Right renal cortex interstitium (tissue), 3 donors: ENCODE measurements around the gene CDC27. TPM values are rescaled to one million over a fixed set of nuclear protein-coding genes. Genes with fewer than 3 reads are reported as not detected.
"Not testable (repeated sequence)": the region's sequence is repeated elsewhere in the genome, so short reads cannot be mapped to it uniquely, and the experiment has no call there.

ENCODE experiments used
- DNase-seq, 3 donors: peaks; one replicate each; pipeline ENCODE4 v3.0.0-alpha.2; 2013; ENCODE audit warnings: low read depth in 3 of 3, low spot score in 2 of 3
- polyA plus RNA-seq, 3 donors: library from polyadenylated mRNA; unstranded; fragments of 120-200 nt; gene quantifications; one replicate each; pipeline ENCODE4 v1.2.1, GENCODE V29; 2013; ENCODE audit not compliant: insufficient read length in 3 of 3

CDC27 gene
- polyA plus RNA-seq, 3 donors: 58.9 to 63.1 (median 59.4) TPM

DNA sequence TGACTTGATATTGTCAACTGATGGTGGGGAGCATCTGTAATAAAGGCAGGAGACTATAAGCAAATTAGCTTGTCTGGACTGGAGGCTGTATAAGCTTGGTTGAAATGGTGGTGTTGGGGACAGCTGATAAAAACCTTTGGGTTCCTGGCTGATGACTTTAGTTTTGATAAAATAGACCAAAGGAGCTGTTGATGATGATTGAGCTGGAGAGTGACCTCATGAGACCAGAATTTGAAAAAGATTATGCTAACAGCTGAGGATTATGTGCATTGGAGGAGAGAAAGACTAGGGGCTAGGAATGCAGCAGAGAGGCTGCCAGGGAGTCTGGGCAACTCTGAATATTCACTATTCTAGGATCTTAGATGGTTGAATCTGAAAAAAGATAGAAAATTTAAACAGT is 8.7 kb upstream of the CDC27 start:
- no peak for DNase-seq

DNA sequence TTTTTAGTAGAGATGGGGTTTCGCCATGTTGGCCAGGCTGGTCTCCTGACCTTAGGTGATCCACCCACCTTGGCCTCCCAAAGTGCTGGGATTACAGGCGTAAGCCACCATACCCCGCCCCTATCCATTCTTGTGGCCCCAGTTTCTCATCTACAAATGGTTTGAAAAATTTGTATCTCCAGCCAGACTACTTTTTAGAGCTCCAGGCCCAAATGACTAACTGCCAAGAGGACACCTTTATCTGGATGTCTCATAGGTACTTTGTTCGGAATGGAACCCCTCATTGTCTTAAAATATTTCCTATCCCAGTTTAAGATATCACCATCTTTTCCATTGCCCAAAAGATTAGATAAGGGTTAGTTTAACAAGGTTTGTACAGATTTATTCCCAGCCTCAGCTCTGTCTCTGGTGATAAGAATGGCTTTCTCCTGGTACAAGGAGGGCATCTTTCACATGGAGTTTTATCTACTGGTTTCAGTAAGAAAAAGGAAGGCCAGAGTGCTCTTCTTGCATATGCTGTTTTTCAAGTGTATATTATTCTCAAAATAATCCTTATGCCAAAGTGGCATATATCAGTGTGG is 4.9 kb upstream of the CDC27 start:
- DNase-seq: no peak

DNA sequence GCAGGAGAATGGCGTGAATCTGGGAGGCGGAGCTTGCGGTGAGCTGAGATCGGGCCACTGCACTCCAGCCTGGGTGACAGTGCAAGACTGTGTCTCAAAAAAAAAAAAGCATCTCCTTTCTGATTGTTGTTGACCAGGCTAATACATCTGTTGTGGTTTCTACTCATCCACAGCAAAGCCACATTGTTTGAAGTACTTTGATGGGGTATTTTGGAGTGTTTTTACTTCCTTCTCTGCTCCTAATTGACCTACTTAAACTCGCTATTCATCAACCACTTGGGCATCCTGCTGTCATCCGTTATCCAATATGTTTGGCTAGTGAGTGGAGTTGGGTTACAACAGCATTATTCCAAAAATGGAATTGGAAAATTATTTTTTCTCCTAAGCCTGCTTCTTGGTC is 3.5 kb upstream of the CDC27 start:
- DNase-seq: no peak

DNA sequence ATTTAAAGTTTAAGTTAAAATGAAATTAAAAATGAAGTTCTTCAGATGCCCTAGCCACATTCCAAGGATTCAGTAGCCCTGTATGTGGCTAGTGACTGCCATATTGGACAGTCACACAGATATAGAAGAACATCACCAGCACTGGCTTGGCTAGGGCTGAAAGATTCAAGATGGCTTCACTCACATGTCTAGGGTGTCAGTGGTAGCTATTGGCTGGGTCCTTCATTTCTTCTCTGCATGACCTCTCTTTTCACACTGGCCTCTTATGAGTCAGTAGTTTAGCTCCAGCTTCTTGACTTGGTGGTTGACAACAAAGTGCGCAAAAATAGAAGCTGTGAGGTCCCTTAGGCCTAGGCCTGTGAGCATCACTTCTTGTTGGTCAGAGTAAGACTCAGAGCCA is 1.7 kb upstream of the CDC27 start:
- DNase-seq: no peak

DNA sequence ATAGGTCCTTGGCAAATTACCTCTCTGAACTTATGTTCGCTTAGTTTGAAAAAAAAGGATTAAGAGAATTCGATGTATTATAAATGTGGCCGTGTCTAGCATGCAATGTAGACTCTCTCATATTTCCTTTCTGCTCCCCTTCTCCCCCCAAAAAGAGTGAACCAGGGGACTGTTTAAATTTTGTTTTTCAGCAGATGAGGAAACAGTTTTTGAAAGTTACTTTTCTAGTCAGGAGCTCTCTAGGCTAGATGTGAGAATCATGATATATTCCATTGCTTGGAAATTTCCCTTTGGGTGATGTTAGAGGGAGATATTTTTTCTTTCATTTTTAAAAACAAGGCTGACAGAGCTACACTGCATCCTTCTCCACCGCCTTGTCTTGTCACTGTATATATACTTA is 1.1 kb upstream of the CDC27 start:
- no peak for DNase-seq

DNA sequence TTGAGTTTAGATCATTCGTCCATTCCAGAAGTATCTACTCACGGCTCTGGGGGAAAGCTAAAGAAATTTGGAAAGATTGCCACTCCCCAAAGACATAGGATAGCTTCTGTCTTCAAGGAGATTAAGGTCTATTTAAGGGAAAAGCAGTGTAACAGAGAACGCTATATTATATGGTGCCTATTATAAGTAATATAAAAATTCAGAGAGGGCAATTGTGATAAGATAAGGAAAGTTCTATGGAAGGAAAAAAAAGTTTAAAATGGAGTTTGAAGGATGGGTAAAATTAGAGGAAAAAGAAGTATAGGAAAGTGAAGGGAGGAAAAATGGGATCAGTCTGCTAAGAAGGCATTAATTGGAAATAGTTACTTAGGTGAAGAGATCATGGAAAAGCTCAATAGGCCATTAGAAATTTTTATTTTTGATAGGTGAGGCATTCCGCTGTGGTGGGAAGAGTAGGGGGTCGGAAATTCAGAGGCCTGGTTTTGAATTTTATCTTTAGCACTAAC is 690 bp upstream of the CDC27 start:
- no peak for DNase-seq

DNA sequence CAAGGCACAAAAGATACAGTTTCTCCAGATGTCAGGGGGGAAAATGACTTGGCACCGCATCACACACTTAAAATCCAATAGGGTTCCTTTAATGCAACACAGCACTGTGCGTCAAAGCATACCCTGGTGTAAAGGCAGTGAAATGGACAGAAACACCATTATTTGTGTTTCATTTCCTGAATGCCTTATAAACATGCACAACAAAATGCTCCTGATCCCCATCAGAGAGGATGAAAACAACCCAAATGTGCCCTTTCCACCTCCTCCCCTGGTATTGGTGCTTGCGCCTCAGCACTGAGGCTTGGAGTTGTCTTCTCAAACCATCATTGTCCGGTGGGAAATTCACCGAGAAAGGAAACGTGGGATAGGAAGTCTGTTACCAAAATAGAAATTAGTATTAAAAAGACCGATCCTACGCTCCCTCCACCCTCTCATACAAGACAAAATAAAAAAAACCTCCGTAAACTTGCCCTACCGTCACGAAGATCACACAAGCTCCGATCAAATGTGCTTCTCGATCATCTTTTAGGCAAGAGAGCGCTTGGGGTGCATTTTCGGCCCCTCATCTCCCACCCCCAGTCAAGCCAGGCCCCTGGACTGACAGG is 722 bp downstream of the CDC27 start:
- DNase-seq: peak in 2 of 3 donors; percentile 40 to 65

DNA sequence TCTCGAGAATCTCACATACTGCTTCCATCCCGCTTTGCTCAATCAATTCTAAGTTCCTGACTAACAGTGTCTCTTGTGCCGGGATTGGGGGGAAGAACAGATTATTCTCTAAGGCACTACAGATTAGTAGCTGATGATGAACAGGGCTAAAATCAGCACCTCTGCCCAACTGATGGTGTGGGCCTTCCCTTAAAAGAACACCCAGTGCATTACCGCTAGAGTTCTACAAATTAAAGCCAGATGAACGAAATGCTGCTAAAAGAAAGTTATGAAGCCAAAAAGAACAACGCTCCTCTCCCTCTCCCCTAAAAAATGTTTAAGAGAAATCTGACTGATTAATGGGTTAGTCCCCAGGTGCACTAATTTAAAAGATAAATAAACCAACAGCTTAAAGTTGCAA is 4.4 kb downstream of the CDC27 start:
- no peak for DNase-seq

DNA sequence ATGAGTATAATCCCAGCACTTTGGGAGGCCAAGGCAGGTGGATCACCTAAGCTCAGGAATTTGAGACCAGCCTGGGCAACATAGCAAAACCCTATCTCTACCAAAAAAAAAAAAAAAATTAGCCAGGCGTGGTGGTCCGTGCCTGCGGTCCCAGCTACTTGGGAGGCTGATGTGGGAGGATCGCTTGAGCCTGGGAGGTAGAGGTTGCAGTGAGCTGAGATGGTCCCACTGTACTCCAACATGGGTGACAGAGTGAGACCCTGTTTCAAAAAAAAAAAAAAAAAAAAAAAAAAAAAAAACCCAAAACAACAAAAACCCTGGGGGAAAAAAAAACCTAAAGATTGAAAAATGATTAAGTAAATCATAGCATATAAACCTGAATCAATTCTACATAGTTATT is 8.1 kb downstream of the CDC27 start:
- not testable (repeated sequence) for DNase-seq

DNA sequence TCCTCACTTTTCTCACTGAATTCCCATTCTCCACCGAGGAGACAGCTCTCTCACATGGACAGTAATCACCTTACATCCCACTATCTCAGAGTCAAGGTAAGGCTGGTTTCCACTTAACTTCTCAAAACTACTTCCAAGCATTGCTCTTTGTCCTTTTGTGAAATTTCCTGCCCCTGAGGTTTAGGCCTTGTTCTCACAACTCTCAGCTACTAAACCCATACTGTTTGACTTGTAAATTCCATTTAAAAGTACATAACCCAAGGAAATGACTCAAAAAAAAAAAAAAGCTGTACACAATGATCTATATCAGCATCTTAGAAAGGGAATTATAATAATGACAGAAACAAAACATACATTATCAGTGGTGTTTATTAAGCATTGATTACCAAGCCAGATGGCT is 8.8 kb downstream of the CDC27 start:
- no peak for DNase-seq

DNA sequence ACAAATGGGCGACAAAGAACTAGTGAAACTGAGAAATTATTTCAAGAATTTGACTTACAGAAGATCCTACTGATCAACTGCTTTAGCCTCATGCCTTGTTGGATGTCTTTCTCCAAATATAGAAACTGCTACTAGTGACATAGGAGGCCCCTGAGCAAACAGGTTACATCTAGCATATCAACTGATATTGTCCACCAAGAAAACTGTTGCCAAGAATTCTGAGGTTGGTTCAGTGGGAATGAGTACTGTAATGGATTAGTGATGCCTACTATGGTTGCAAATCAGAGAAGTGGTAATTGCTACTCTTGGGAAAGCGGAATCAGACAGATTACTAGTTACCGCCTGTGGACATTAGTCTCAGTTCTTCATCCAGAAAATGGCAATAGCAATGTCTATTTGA is 10.0 kb downstream of the CDC27 start:
- DNase-seq: no peak

DNA sequence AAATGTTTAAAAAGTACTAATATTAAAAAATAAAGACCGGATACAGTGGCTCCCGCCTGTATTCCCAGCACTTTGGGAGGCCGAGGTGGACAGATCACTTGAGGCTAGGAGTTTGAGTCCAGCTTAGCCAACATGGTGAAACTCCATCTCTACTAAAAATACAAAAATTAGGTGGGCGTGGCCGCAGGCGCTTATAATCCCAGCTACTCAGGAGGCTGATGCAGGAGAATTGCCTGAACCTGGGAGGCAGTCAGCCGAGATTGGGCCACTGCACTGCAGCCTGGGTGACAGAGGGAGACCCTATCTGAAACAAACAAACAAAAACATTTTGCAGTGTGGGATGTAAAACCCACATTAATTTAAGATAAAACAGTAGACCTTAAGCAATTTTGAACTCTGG is 11.8 kb downstream of the CDC27 start:
- DNase-seq: no peak

DNA sequence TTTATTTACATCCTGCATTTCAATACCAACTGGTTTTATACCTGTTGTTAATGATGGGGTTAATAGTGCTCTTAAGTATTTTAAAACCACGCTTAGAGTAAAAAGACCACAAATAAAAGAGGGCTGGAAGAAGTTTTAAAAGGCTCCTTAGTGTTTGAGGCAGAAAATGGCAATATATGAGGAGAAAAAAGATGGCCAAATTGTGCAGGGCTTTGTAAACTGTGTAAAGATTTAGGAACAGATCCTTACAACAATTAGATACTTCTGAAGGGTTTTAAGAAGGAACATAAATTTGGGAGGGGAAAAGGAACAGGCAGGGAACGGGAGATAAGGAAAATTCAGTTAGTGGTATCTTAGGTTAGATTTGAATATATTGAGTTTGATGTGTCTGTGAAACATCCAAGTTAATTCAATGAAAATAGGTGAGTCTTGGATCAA is 12.7 kb downstream of the CDC27 start:
- DNase-seq: no peak

DNA sequence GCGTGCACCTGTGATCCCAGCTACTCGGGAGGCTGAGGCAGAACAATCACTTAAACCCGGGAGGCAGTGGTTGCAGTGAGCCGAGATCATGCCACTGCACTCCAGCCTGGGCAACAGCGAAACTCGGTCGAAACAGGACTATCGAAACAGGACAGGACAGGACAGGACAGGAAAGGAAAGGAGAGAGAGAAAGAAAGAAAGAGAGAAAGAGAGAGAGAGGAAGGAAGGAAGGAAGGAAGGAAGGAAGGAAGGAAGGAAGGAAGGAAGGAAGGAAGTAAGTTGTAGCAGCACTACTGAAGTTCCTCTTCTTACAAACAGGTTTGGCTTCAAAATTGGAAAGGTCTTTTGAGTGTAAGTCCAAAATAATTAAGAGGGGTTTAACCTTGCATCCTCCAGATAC is 14.3 kb downstream of the CDC27 start:
- not testable (repeated sequence) for DNase-seq

DNA sequence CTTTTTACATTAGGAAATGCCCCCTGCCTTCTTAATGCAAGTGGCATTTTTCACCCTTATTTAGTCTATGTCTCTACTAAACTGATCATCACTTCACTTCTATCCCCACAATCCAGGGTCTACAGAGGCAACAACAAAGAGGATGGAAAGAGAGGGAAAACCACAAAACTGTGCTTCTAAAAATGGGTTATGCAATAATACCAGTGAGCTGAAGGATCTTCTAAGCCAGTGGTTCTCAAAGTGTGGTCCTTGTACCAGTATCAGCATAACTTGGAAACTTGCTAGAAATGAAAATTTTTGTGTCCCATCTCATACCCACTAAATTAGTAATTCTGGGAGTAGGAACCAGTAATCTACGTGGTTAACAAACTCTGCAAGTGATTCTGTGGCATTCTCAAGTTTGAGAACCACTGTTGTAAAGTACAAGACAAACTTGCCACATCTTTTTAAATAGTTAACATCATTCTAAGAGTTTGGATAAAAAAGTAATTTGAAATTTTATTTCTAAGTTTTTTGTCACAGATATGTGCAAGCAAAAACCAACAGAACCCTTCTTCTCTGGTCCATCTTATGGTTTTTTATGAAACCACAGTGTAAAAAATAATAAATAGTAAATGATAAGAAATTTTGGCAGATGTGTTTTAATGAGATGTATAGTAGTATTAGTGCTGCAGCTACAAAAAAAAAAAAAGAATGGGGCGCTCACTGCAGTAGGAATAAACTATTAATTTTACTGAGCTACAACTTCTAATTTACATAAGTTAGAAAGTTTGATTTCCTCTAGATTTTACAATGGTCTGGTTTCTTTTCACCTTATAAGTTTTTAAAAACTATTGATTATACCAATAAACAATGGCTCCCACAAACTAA is 16.2 kb downstream of the CDC27 start:
- no peak for DNase-seq

DNA sequence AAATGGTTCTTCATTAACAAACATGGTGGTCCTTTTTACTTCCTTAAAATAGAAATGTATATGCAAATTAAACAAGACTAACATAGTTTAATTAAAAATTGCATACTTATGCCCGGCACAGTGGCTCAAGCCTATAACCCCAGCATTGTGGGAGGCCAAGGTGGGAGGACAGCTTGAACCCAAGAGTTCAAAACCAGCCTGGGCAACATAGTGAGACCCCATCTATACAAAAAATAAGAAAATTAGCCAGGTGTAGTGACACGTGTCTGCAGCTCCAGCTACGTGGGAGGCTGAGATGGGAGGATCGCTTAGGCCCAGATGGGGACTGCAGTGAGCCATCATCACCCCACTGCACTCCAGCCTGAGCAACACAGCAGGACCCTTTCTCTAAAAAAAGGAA is 18.4 kb downstream of the CDC27 start:
- DNase-seq: no peak

DNA sequence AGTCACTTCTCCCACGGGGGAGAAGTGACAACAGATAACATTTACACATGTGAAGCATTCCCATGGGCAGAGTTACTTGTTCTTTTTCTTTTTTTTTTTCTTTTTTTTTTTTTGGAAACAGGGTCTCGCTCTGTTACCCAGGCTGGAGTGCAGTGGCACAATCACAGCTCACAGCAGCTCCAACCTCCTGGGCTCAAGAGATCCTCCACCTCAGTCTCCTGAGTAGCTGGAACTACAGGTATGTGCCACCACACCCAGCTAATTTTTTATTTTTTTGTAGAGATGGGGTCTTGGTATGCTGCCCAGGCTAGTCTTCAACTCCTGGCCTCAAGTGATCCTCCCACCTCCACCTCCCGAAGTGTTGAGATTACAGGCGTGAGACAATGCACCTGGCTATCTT is 20.2 kb downstream of the CDC27 start:
- DNase-seq: not testable (repeated sequence)

DNA sequence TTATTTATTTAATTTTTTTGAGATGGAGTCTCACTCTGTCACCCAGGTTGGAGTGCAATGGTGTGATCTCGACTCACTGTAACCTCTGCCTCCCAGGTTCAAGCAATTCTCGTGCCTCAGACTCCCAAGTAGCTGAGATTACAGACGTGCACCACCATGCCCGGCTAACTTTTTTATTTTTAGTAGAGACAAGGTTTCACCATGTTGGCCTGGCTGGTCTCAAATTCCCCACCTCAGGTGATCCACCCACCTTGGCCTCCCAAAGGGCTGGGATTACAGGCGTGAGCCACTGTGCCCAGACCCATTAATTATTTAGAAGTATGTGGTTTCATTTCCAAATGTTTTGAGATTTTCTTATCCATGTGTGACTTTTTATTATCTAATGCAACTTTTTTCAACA is 22.2 kb downstream of the CDC27 start:
- not testable (repeated sequence) for DNase-seq

DNA sequence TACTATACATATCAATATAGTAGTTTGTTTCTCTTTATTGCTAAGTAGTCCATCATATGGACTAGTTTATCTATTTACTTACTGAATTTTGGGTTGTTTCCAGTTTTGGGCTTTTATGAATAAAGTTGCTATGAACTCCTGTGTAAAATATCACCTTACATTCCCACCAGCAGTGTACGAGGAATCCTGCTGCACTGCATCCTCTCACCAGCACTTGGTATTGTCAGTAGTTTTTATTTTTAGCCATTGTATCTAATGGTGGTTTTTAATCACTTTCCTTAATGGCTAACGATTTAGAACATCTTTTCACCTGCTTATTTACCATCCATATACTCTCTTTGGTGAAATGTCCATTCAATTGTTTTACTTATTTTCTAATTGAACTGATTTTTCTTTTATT is 24.0 kb downstream of the CDC27 start:
- no peak for DNase-seq

DNA sequence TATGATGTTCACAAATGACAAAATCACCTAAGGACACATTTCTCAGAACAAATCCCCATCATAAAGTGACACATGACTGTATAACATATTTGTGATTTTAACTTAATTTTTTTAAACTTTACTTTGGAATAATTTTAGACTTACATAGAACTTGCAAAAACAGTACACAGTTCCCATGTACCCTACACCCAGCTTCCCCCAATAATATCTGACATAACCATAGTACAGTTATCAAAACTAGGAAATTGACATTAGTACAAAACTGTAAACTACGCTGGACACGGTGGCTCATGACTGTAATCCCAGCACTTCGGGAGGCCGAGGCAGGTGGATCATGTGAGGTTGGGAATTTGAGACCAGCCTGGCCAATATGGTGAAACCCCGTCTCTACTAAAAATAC is 24.8 kb downstream of the CDC27 start:
- DNase-seq: no peak

DNA sequence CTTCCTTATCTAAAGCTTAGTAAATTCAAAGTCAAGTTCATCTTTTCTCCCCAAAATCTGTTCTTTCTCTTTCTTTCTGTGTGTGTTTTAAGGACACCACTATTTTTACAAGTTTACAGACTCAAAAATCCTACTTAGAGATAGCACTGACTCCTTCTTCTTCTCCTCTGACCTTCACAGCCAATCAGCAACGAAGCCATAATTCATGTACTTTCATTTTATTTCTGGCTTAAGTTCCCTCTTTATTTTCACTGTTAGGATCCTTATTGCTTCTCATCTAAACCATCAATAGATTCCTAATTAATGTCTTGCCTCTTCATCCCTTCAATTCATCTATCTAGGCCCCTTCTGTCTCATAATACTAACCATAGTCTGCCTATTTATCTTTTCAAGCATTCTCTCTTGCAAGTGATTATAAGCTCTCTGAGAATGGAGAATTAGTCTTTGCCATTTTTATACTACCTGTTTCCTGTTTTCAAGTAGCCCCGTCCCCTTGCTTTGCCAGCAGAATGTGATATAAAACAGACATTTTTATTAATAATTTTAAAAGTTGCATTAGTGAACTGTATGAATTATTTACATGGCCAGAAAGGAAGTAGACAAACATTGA is 27.0 kb downstream of the CDC27 start:
- DNase-seq: no peak
